HG03095 (cell line): ENCODE results near the gene MACROD2.

Source experiments
- ATAC-seq: cut with Tn5 transposase; IDR thresholded peaks from one replicate; pipeline ENCODE4 v1.9.1; 2021; ENCODE audit warnings: moderate library complexity; ENCODE audit not compliant: unreplicated experiment

MACROD2 gene

DNA sequence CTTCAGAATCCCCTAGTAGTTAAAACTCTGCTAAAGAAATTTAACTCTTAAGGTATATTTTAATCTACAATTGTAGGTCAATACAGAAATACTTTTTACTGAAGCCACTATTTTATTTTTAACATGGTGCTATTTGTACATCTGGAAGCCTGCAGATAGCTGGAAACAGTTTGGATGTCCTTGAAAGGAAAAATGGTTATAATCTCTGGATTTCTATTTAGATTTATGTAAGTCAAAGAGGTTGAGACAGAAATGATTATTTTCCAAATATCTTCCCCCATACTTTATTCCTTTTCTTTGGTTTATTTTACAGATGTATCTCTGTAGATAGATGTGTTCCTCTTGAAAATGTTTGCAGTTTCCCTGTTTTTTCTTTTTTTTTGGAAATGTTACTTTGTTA is 1575.7 kb downstream of the MACROD2 start:
- ATAC-seq: no peak

DNA sequence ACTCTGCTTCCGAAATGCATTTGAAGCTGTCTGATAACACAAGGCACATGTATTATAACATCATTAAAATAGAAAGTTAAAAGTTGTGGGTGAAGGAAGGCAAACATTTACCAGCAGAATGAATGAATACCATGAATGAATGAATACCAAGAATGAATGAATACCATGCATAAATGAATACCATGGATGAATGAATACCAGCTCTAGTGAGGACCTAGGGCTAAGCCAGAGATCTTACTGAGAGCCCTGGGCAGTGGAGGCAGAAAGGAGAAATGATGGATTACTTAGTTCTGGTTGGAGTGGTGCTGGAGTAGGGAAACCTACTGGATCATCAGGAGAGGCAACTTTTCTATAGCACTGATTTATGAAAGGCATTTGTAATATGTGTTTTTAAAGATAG is 1579.9 kb downstream of the MACROD2 start:
- ATAC-seq: no peak

DNA sequence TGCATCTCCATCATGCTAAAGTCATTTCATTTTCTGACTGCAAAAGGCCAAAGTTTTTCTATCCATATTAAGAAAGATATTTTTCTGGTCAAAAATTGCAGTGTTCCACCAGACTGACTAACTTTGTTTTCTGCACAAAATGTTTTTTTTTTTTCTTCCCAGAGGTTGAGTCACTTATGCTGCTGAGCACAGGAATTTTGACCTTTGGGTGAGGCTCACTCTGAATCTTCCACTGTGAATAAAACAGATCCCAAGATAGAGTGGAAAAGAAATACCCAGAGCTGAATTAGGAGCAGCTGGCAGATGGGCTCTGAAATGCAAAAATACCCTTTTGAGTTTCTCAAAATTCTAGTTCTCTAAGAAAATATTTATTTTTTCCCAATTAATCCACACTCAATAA is 1581.1 kb downstream of the MACROD2 start:
- no peak for ATAC-seq

DNA sequence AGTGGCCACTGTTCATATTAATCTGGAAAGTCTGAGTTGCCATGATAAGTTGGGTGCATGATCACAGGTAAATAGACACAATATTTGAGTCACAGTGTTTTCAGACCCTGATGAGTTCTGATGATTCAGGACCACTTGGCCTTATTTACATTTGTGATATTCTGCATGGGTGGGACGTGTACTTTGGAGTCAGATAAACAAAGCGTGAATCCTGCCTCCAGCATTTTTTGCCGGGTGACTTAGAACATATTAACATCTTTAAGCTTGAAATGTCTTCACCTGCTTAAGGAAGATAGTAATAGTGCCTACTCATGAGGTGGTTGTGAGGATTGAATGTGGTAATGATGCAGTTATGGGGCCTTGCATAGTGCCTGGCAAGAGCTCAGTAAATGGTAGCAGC is 1582.8 kb downstream of the MACROD2 start:
- ATAC-seq: no peak

DNA sequence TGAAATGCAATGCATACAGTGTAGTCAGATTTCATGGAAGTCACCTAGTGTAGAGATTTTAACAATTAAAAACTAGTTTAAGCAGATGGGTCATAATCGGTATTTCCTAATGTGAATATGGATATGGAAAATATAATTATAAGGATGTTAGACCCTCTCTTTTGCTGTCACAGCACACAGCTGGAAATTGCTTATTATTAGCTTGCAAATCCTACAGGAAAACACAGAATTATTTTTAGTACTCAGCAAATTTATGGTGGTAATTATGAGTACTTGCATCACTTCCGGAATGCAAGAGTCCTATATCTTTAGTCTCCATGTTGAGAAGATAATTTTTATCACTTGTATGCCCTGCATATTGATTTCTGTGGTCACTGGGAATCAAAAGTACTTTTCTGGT is 1584.4 kb downstream of the MACROD2 start:
- ATAC-seq: no peak

DNA sequence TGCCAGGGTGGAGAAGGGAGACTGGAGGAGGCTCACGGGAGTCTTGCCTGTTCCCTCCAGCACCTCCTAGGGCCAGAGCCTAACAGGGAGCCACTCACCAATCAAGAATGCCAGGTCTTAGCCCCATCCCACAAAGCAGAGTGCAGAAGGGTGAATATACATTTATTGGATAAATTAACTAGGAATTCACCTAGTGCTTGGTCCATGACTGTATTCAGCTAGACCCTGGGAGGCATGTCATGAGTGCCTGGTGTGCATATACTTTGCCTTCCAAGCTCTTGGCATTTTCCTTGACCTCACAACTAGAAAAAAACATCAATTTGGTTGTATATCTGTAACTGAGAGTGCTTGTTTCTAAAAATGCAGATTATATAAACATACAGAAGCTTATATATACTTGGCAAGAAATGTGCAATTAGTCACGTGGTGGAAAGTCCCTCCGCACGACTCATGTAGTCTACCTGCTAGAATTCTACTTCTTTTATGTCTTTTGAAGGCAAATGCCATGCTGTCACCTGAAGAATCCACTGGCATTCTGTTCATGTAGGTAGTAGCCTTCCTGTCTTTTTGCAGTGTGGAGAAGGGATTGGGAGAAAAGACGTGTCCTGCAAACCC is 1586.9 kb downstream of the MACROD2 start:
- ATAC-seq: no peak

DNA sequence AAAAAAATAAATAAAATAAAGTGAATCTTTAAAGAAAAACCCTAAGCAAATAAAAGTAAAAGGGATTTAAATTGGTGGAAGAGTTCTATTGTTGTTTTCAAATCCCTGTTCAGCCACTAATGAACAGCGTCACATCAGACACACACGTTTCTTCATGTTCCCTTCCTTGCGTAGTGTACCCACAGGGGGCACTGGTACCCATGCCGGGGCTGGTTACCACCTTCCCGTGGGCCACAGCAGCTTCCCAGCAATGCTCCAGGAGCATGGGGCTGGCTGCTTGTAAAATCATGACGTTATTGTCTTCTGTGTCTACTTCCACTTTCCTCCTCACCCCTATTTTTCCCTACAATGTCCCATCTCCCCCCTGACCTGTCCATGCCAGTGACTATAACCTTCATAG is 1589.2 kb downstream of the MACROD2 start:
- no peak for ATAC-seq

DNA sequence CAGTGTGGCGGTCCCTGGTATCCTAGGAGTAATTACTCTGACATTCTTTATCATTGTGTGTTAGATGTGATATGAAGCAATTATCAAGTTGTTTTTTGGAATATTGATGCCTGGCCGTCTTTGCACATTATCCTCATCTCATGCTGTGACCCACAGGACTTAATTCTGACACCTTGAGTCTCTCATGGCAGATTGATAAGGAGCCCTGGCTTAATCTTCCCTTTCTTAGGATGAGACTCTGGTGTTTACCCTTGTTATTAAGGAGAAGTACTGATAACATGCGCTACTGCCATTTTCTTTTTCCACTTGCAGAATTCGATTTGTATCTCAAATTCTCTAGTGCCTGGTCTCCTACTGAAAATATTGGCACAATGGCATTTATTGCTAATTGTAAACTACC is 1597.8 kb downstream of the MACROD2 start:
- no peak for ATAC-seq

DNA sequence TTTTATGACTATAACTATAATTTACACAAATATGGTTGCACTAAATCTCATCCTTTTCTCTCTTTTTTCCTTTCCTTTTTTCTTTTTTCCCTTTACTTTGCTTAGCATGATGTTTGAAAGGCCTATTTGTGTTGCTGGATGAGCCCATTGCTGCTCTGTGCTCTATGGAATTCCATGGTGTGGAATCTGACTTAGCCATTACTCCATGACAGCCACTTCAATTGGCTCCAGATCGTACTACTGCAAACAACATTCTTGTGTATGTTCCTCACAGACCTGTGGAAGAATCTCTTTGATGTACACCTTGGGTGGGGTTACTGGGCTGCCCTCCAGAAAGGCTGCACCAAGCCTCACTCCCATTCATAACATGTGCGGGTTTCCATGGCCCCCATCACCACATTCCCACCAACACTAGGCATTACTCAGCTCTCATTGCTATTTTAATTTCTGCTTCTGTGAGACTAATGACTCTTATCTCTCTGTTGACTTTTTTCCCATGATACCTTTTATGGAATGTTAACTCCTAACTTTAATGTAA is 1598.9 kb downstream of the MACROD2 start:
- no peak for ATAC-seq

DNA sequence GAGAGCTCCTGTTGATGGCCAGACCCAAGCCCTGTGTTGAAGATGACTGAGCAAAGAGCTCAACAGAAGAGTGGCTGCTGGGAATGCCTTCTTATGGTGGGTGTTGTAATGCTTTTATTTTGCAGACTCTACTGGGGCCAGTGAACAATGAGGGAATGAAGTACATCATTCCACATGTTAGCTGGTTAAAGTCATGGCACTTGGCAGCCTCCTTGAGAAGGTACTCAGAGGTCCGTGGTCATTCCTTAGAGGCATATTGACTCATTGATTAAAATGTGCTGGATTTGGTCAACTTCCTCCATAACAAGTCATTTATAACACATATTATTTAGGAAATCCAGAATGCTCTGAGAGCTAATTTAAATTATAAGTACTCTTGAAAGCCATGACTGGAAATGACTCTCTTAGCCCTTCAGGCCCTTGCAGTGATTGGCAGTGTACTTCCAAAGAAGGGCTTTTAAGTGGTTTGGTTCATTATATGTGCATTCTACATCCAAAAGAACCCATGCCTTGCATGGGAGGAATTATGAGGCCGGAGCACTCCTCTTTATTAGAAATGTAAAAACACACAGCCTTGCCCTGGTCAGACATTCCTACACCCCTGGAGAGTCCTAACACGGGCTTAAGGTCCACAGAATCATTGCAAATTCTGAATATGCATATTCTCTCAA is 1601.0 kb downstream of the MACROD2 start:
- ATAC-seq: no peak

DNA sequence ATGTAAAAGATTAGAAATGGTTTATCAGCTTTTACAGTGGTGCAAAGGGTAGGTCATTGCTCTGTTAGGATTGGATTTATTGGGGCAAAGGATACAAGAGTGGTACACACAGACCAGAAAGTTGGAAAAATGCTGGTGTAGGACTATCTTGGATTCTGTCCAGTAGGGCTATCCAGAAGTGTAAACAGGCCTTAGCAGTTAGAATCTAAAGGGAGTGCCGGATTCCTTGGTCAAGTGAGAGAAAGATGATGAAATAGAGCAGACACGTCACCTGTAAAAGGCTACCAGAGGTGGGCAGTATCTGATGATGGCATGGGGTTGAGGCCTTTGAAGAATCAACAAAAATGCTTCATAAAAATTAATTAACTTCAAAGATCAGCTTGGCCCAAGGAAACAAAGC is 1602.0 kb downstream of the MACROD2 start:
- ATAC-seq: no peak

DNA sequence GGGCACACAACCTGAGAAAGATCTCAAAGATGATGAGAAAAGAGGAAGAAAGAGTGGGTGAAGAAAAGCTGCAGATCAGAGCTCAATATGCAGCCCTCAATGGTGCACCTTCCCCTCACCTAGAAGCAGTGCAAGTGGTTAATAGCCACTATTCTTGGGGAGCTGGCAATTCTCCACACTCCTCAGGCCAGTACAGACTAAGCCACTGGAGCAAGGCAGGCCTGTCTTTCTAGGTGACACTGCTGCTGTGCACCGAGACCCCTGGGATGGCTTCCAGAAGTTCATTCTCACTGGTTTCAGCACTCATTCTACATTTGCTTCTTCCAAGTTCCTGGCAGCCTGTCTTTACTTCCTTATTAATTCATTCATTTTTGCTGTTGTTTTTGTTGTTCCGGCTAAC is 1604.6 kb downstream of the MACROD2 start:
- no peak for ATAC-seq

DNA sequence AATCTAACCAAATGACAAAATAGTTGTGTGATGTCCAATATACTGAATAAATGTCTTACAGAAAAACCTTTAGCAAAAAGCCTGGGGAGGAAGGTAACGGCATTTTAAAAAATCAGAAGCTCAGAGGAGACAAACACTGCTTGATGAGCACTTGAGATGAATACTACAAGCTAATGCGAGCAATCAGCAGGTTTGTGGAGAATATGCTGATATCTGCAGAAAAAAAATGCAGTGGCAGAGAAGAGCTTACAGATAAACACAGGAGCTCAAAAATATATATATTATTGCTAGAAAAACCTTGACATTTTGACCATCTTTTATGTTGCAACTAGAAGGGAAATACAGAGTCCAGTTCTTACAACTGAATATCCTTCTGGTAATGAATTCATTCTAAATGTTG is 1605.2 kb downstream of the MACROD2 start:
- no peak for ATAC-seq

DNA sequence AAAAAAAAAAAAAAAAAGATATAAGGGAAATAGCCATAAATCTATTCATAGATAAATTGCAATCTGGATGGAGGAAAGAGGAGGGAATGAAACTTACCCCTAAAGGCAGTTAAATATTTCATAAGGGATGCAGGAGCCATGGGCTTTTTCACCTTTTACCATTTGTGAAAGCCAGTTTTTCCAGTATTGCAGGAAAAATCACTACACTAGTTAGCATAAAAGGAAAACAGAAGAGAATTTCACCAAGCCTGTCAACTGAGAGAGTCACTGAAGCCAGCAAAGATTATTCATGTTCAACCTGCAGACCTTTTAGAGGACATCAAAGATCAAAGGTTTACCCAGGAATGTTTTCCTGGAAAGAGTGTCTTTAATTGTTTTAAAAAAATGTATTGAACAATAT is 1608.2 kb downstream of the MACROD2 start:
- ATAC-seq: no peak

DNA sequence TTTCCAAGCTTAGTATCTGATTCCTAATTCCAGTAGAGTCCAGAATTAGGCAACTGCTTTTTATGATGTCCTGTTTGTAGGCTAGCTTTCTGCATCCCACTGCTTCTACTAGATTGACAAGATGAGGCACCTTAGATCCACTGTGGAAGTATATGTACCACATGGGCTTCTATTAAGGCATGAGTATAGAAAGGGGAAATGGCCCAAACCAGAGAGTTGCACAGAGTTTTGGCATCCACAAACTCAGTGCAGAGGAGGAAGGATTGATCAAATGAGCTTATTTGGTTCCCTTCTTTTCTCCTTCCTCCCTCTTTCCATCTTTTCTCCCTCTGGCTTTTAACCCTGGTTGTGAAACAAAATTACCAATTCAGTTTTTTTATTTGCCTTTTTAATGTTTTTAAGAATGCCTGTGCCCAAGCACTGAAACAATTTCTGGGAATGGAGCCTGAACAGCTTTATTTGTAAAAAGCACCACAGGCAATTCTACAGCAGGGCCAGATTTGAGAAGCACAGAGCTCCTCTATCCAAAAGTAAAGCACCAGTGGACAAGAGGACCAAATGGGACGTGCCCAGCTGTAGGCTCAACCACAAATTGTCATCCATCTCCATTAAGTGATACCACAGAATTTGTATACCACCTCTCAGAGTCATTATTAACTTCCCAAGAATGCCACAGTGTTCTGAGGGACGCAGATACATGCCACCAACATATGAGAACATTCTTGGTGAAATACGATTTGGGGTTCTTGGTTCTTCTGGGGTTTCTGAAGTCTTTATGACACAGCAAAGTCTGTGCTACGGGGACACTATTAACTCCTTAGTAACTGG is 1608.9 kb downstream of the MACROD2 start:
- ATAC-seq: no peak

DNA sequence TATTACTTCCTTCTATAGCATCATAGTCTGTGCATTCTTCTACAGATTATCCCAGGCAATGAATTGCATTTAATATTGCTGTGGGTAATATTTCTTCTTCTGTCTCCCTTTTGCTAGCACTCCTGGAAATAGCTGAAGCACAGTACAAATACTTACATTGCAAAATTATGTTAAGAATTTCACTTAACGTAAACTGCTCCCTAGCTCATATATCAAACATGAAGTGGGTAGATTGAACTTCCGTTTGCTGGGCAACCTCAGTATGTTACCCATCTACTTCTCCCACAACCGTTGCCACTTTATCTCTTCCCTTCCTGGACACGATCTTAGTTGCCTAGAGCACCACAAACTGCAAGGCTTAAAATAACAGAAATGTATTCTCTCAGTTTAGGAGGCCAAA is 1614.6 kb downstream of the MACROD2 start:
- no peak for ATAC-seq

DNA sequence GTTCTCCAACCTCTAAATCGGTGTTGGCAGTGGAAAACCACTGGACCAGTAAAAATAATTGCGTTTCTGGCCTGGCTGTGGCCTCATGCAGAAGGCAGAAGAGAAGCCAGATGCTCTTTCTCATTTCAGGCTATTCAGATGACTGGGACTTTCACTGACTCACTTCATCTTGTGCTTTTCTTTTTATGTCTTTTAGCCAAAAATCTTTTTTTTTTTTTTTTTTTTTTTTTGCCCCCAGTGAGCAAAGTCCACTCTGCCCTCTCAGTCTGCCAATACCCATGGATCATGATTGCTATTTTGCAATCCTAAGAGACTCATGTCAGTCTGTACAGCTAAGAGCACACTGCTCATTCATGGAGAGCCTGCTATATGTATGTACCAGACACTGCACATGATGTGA is 1615.5 kb downstream of the MACROD2 start:
- no peak for ATAC-seq

DNA sequence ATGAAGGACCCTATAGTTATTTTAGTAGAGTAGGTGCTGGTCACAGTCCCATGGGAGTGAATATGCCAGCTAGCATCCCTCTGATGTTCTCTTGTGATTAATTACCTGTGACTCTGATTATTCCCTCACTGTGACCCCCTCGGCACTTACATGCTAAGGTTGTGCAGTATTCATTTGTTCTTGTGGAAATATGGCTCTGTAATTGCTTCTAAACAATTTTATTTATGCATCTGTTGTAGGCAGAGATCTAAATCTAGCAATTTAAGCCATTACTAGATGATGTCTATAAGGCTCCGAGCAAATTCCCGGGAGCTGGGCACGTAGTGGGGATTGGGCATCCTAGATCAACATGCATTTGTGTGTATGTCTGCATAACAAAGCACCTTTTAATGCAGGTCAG is 1616.2 kb downstream of the MACROD2 start:
- no peak for ATAC-seq

DNA sequence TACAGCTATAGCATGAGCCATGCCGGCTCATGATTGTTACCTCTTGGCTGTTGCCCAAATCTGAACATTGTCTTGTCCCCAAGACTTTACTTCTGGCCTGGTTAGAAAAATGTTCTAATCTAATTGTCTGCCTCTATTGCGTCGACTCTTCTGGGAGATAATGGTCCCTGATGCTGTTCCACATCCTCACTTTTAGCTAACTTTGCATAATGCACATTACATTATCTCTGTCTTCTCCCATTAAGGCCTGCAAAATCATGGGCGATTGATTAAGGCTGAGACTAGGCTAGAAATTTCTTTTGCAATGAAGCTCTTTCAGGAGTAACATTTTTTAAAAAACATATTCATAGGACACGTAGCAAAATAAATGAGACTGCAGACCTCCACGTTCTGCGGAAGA is 1616.9 kb downstream of the MACROD2 start:
- ATAC-seq: no peak

DNA sequence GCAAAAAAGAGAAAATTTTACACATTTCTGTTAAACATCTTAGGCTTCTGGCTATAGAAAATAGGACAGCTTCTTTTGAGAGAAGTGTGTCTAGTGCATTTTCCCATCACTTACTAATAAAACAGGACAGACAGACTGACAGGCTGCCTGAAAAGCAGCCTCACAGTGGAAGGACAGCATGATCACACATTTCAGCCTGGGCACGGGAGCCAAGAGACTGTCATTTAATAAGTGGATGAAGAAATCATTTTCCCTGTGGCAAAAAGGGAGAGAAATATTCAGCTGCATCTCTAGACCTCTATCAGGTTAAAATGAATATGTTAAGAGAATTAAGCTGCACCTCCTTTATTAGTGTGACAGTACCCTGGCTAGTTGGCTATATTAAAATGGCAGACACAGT is 1617.5 kb downstream of the MACROD2 start:
- no peak for ATAC-seq

DNA sequence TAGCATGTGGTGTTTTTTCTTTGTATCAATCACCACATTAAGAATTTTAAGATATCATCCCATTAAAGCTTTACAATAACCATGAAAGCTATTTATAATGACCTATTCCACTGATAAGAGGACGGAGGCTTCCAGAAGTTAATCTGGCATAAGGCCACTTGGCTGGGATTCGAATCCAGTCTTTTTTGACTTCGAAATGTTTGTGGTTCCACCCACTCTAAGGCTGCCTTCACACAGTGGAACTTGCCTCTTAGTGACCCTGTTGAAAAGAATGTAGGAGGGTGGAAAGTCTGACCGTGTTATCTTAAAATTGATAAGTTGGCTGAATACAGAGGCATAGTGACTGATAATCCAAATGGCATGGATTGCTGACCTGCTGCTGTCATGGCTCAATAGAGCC is 1618.2 kb downstream of the MACROD2 start:
- ATAC-seq: no peak

DNA sequence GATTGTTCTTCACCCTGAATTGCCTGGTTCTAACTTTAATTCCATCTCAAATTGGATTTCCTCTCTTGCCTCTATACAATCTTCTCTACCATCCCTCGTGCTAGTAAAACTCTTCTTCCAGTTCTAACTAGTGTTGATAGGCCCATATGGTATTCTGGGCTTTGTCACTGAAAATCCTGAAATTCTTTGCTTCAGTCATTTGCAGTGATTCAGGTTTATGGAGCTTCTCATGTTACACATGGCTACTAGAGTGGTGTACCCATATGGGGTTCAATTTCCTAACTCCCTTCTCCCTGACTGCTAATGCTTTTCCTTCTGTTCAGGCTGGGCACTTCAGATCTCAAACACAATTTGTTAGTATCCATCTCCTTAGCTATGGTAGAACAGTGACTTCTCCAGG is 1621.3 kb downstream of the MACROD2 start:
- no peak for ATAC-seq
